Transverse colon (tissue), 4 donors: Measurements from ENCODE around the gene CDK5. TPM values are rescaled to one million over a fixed set of nuclear protein-coding genes. Genes with fewer than 3 reads are reported as not detected.
"Not testable (repeated sequence)": the region's sequence is repeated elsewhere in the genome, so short reads cannot be mapped to it uniquely, and the experiment has no call there.

Source experiments
- DNase-seq: peaks from one replicate; pipeline ENCODE4 v3.0.0-alpha.2; 2019
- H3K27ac ChIP-seq, 4 donors: fragments of 200-600 bp; sonication (generic); 2 replicates each; pipeline ENCODE4 v1.5.1; 2016 to 2018; ENCODE audit warnings: inconsistent platforms in 4 of 4
- H3K27me3 ChIP-seq: fragments of 200-600 bp; sonication (generic); 2 replicates; pipeline ENCODE4 v1.5.1; 2017; ENCODE audit warnings: inconsistent platforms
- H3K36me3 ChIP-seq, 4 donors: fragments of 200-600 bp; sonication (generic); 2 replicates each; pipeline ENCODE4 v1.5.1; 2017 to 2019; ENCODE audit warnings: inconsistent platforms in 4 of 4
- H3K4me1 ChIP-seq, 4 donors: fragments of 200-600 bp; sonication (generic); 2 replicates each; pipeline ENCODE4 v1.5.1; 2017 to 2020; ENCODE audit warnings: inconsistent platforms in 4 of 4
- H3K4me3 ChIP-seq, 4 donors: fragments of 200-600 bp; sonication (generic); 1 replicate in 1 of 4; 2 replicates in 3 of 4; pipeline versions ENCODE4 v1.5.1 to v1.6.1; 2017 to 2019; ENCODE audit warnings: inconsistent platforms in 4 of 4
- H3K9me3 ChIP-seq, 2 donors: fragments of 200-600 bp; sonication (generic); 2 replicates each; pipeline ENCODE4 v1.5.1; 2017 to 2019; ENCODE audit warnings: inconsistent platforms in 2 of 2
- EP300 ChIP-seq: sonication (generic); formaldehyde crosslinking; IDR thresholded peaks from one replicate; pipeline ENCODE4 v1.6.1; 2017; ENCODE audit warnings: antibody characterized with exemption, low read depth
- POLR2A ChIP-seq: fragments of 450-650 bp; IDR thresholded peaks from one replicate; pipeline ENCODE4 v1.6.1; 2016; ENCODE audit warnings: antibody characterized with exemption, mild to moderate bottlenecking, moderate library complexity
- POLR2AphosphoS5 ChIP-seq, 3 donors: sonication (generic); formaldehyde crosslinking; IDR thresholded peaks; one replicate each; pipeline ENCODE4 v1.6.1; 2016; ENCODE audit warnings: antibody characterized with exemption in 3 of 3
- WGBS, 2 donors: methylation state at CpG; one replicate each; pipeline ENCODE4 v1.1.5; 2018; ENCODE audit warnings: low coverage in 1 of 2; 5-methylcytosine and 5-hydroxymethylcytosine counted together
- in situ Hi-C, 4 donors: fragments of 200-750 bp; cut with MboI; loops; one replicate each; pipeline versions ENCODE4 v1.15.0 to v1.15.1; 2017; ENCODE audit warnings: low sequenced_read_pairs in 3 of 4, low pct_ligation_motif_present in 1 of 4, low pct_unique_long_range_greater_than_20kb in 1 of 4
- intact Hi-C: fragments of 100-400 bp; cut with DNase I; formaldehyde crosslinking; loops from one replicate; pipeline ENCODE4 v1.15.1; 2023; ENCODE audit warnings: low total_unique reads
- total RNA-seq, 4 donors: library from RNA; depleted of rRNA; stranded (reverse); fragments of >200 nt; gene quantifications; one replicate each; pipeline ENCODE4 v1.1.0, GENCODE V29; 2016
- TF ChIP-seq, protein P1 (sequence below), 5 experiments: fragments of 200-600 bp in 3 of 5; fragments of 450-650 bp in 2 of 5; sonication (generic) in 3 of 5; IDR thresholded peaks; 1 replicate in 2 of 5; 2 replicates in 3 of 5; pipeline ENCODE4 v1.5.1; 2016 to 2017; ENCODE audit warnings: antibody characterized with exemption in 5 of 5, inconsistent platforms in 3 of 5, mild to moderate bottlenecking in 2 of 5, moderate library complexity in 1 of 5

Gene CDK5
- total RNA-seq, 4 donors from 2014 or later: 1.1 to 33.8 (median 10.7) TPM

DNA sequence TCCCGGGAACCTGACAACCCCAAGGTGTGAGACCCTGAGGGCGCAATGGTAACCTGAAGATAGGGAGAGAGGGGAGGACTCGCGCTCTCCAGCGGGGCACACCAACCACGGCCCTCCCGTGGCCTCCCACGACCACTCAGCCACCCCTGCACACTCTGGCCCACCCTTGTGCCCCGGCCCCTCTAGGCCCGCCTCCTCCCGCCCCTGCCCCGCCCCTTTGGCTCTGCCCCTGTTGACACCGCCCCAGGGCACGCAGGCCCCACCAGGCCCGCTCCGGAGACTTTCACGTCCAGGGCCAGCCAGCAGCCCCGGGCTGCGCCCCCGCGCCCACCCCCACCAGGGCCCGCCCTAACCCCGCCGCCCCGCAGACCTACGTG, 44.4 kb downstream of the CDK5 start:
- Histone ChIP-seq H3K4me1 (peaks cover 23 to 43% (median 26%) of the 10 kb centered on the region in 4 donors), H3K27me3 (peaks cover 12% of the 10 kb centered on the region), H3K27ac (peak overlapping the region in 1 of 4 donors; percentile 57), H3K4me3 (peak overlapping the region in 3 of 4 donors; percentile 3 to 30 (median 23)), H3K36me3 (no peaks in the 10 kb centered on the region), H3K9me3 (no peaks in the 10 kb centered on the region)
- in situ Hi-C loops: no loop called here
- WGBS, 2 donors: 56% methylated on average over 21 of the region's 26 CpGs; no CpG with 5 or more reads in 1 of the 2 donors
- intact Hi-C loops: no loop called here
- TF ChIP-seq POLR2A: no peak
- TF ChIP-seq, protein P1, sequence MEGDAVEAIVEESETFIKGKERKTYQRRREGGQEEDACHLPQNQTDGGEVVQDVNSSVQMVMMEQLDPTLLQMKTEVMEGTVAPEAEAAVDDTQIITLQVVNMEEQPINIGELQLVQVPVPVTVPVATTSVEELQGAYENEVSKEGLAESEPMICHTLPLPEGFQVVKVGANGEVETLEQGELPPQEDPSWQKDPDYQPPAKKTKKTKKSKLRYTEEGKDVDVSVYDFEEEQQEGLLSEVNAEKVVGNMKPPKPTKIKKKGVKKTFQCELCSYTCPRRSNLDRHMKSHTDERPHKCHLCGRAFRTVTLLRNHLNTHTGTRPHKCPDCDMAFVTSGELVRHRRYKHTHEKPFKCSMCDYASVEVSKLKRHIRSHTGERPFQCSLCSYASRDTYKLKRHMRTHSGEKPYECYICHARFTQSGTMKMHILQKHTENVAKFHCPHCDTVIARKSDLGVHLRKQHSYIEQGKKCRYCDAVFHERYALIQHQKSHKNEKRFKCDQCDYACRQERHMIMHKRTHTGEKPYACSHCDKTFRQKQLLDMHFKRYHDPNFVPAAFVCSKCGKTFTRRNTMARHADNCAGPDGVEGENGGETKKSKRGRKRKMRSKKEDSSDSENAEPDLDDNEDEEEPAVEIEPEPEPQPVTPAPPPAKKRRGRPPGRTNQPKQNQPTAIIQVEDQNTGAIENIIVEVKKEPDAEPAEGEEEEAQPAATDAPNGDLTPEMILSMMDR (IDR thresholded peaks at IDR 0.05): no peak
- no peak for TF ChIP-seq EP300
- no peak for TF ChIP-seq POLR2AphosphoS5 (IDR thresholded peaks at IDR 0.05)
- DNase-seq: no peak

DNA sequence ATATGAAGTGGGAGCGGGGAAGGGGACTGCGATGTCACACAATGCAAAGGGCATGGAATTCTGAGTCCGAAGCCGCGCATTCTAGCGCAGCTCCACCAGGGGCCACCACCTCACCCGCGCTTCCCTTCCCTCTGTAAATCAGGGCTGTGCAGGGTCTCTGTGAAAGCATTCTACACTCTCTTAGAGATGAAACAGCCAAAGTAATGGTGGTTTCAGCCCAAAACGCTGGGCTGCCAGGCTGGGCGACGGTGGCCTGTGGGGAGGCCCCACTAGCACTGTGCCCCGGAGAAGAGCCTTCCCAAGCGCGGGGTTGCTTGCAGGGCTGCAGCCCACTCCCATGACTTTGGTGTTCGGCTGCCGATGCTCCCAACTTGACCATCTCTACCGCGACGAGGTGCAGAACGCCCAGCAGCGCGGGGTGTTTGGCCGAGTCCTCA, 44.8 kb downstream of the CDK5 start:
- H3K27ac ChIP-seq: peak overlapping the region; percentile 33 to 71 (median 58)

DNA sequence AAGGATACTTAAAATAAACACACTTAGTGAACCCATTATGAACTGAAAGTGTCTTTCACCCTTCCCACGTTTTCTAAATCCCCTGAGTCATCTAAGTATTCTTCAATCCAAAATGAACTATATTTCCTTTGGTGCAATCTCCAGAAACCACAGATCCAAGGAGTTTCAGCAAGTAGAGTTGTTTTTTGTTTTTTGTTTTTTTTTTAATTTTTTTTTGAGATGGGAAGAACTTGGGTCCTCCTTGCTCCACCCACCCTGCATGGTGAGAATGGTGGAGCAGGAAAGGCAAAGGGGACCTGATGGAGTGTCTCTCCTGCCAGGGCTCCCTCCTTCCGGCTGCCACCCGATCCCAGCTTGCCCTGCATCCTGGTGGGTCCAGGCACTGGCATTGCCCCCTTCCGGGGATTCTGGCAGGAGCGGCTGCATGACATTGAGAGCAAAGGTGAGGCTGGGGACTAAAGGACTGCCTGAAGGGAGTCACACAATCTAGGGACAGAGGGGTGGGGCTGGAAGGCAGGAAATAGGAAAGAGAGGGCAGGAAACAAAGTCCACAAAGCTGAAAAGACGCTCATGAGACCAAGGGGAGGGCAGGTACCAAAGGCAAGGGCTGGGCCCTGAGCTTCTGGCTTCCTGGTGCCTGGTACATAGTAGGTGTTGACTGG, 45.5 kb downstream of the CDK5 start:
- H3K4me3 ChIP-seq: no peak overlapping the region
- H3K27me3 ChIP-seq: peaks cover 3% of the 10 kb centered on the region
- H3K36me3 ChIP-seq: no peaks in the 10 kb centered on the region
- H3K9me3 ChIP-seq: no peaks in the 10 kb centered on the region
- WGBS, 2 donors: 31 to 43% methylated on average over 2 to 6 of the region's 6 CpGs
- intact Hi-C loops (no loop called here), in situ Hi-C loops (no loop called here)
- TF ChIP-seq POLR2AphosphoS5 (IDR thresholded peaks at IDR 0.05) (no peak), POLR2A (no peak), EP300 (no peak)
- TF ChIP-seq, protein P1 (IDR thresholded peaks at IDR 0.05): peak in 2 of 5 experiments; percentile 9 to 34
- peaks cover 18 to 37% (median 20%) of the 10 kb centered on the region in 4 donors for H3K4me1 ChIP-seq
- H3K27ac ChIP-seq: peak overlapping the region; percentile 33 to 71 (median 58)
- DNase-seq: peak; percentile 76

More for the DNA sequence above, 44.8 kb downstream of the CDK5 start:
- no peak overlapping the region for H3K4me3 ChIP-seq
- no peaks in the 10 kb centered on the region for H3K9me3 ChIP-seq
- intact Hi-C loops (no loop called here), in situ Hi-C loops (no loop called here)
- 71% methylated on average over 22 of the region's 23 CpGs; no CpG with 5 or more reads in 1 of the 2 donors for WGBS, 2 donors
- peaks cover 19 to 39% (median 21%) of the 10 kb centered on the region in 4 donors for H3K4me1 ChIP-seq
- H3K36me3 ChIP-seq: no peaks in the 10 kb centered on the region
- DNase-seq: no peak
- H3K27me3 ChIP-seq: peaks cover 8% of the 10 kb centered on the region
- TF ChIP-seq, protein P1 (IDR thresholded peaks at IDR 0.05): peak in 4 of 5 experiments; percentile 14 to 22 (median 18)
- no peak for TF ChIP-seq POLR2AphosphoS5 (IDR thresholded peaks at IDR 0.05)
- TF ChIP-seq POLR2A: no peak
- no peak for TF ChIP-seq EP300

DNA sequence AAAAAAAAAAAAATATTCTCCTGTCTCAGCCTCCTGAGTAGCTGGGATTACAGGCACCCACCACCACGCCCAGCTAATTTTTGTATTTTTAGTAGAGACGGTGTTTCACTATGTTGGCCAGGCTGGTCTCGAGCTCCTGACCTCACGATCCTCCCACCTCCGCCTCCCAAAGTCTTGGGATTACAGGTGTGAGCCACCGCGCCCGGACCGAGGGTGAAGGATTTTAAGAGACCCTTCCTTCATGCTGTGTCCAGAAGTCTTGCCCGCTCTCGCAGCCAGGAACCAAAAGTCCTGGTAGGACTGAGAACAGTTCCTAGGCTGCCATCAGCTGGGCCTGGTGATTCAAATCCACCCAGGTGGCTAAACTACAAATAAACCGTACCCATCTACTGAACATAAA, 46.1 kb downstream of the CDK5 start:
- H3K27ac ChIP-seq: peak overlapping the region in 3 of 4 donors; percentile 33 to 71 (median 57)
- intact Hi-C loops, H3K4me3 ChIP-seq, in situ Hi-C loops, H3K36me3 ChIP-seq, H3K9me3 ChIP-seq, H3K27me3 ChIP-seq, DNase-seq: not testable (repeated sequence)
- H3K4me1 ChIP-seq: peaks cover 18 to 37% (median 20%) of the 10 kb centered on the region in 4 donors
- 82% methylated on average over 12 of the region's 12 CpGs; no CpG with 5 or more reads in 1 of the 2 donors for WGBS, 2 donors
